Activated CD8-positive, alpha-beta T cell treated with anti-CD3 and anti-CD28 coated beads for 36 hours (primary cell): ENCODE data around the gene TNFRSF19. TPM values are rescaled to one million over a fixed set of nuclear protein-coding genes. Genes with fewer than 3 reads are reported as not detected.

ENCODE experiments used
- ATAC-seq: fragments of 200-7000 bp; cut with Tn5 transposase; one replicate; pipeline ENCODE4 v1.10.0; 2021; ENCODE audit warnings: mild to moderate bottlenecking, moderate library complexity
- CTCF ChIA-PET: fragments of 350-600 bp; sonication (Branson Sonifier 250); formaldehyde crosslinking; loops from one replicate; lab custom pipeline; 2021; ENCODE audit warnings: antibody characterized with exemption; lab: Charles Lee
- POLR2A ChIA-PET: fragments of 350-600 bp; sonication (Branson Sonifier 250); formaldehyde crosslinking; loops from one replicate; lab custom pipeline; 2021; ENCODE audit warnings: antibody characterized with exemption; lab: Charles Lee
- DNase-seq: peaks from one replicate; pipeline ENCODE4 v3.0.0-alpha.2; 2020
- H3K27ac Mint-ChIP-seq: one replicate; pipeline ENCODE4 v1.8.0; 2021; ENCODE audit warnings: mild to moderate bottlenecking, mixed read lengths
- H3K27me3 Mint-ChIP-seq: one replicate; pipeline ENCODE4 v1.8.0; 2021; ENCODE audit warnings: mixed read lengths
- H3K36me3 Mint-ChIP-seq: one replicate; pipeline ENCODE4 v1.8.0; 2021; ENCODE audit warnings: low read depth, mixed read lengths
- H3K4me1 Mint-ChIP-seq: one replicate; pipeline ENCODE4 v1.8.0; 2021; ENCODE audit warnings: low read depth, mixed read lengths
- H3K4me3 Mint-ChIP-seq: one replicate; pipeline ENCODE4 v1.8.0; 2021; ENCODE audit warnings: mild to moderate bottlenecking, moderate library complexity, mixed read lengths
- H3K9me3 Mint-ChIP-seq: one replicate; pipeline ENCODE4 v1.8.0; 2021; ENCODE audit warnings: mixed read lengths
- CTCF ChIP-seq: fragments of 200-600 bp; IDR thresholded peaks from one replicate; pipeline ENCODE4 v1.8.0; 2022; ENCODE audit warnings: antibody characterized with exemption, mild to moderate bottlenecking
- intact Hi-C: fragments of 100-400 bp; cut with micrococcal nuclease; formaldehyde crosslinking; loops from one replicate; pipeline ENCODE4 v1.10.0; 2022
- total RNA-seq, 2 experiments: library from RNA; stranded (reverse); gene quantifications; one replicate each; pipeline ENCODE4 v1.2.3, GENCODE V29; 2021

TNFRSF19 gene
- total RNA-seq, 2 experiments from 2014 or later, result not detected

- ChIA-PET POLR2A (no interaction called here), CTCF (no interaction called here)
- no peak for DNase-seq
- Mint-ChIP-seq H3K4me3 (no peak overlapping the region), H3K27me3 (peaks cover 18% of the 10 kb centered on the region), H3K9me3 (peaks cover 2% of the 10 kb centered on the region), H3K27ac (no peak overlapping the region), H3K4me1 (no peaks in the 10 kb centered on the region), H3K36me3 (no peaks in the 10 kb centered on the region)
- no peak for TF ChIP-seq CTCF
- ATAC-seq, result no peak
- intact Hi-C loops, result no loop called here
These were observed 18.0 kb upstream of the TNFRSF19 start for GRCh38 chr13:23552171-23552570.

- Mint-ChIP-seq H3K9me3 (peaks cover 2% of the 10 kb centered on the region), H3K27me3 (peaks cover 15% of the 10 kb centered on the region), H3K27ac (no peak overlapping the region), H3K4me3 (no peak overlapping the region), H3K4me1 (no peaks in the 10 kb centered on the region), H3K36me3 (no peaks in the 10 kb centered on the region)
- TF ChIP-seq CTCF, result no peak
- DNase-seq (no peak), ATAC-seq (no peak)
- ChIA-PET CTCF (no interaction called here), POLR2A (no interaction called here)
- intact Hi-C loops, result no loop called here
These were observed 17.6 kb upstream of the TNFRSF19 start for GRCh38 chr13:23552661-23553060.

- Mint-ChIP-seq H3K4me3 (no peak overlapping the region), H3K36me3 (no peaks in the 10 kb centered on the region), H3K4me1 (no peaks in the 10 kb centered on the region), H3K9me3 (peaks cover 2% of the 10 kb centered on the region), H3K27me3 (peaks cover 12% of the 10 kb centered on the region), H3K27ac (no peak overlapping the region)
- intact Hi-C loops, result no loop called here
- ChIA-PET CTCF (no interaction called here), POLR2A (no interaction called here)
- no peak for ATAC-seq
- no peak for TF ChIP-seq CTCF
- DNase-seq, result no peak
These were observed 16.2 kb upstream of the TNFRSF19 start for GRCh38 chr13:23554000-23554399.

GRCh38 chr13:23557043-23557442 lies 13.2 kb upstream of the TNFRSF19 start:
- intact Hi-C loops, result no loop called here
- H3K36me3 Mint-ChIP-seq, result no peaks in the 10 kb centered on the region
- POLR2A ChIA-PET, result no interaction called here

GRCh38 chr13:23557733-23558132 lies 12.5 kb upstream of the TNFRSF19 start:
- DNase-seq (no peak), ATAC-seq (no peak)
- H3K4me1 Mint-ChIP-seq, result no peaks in the 10 kb centered on the region
- no peak overlapping the region for H3K4me3 Mint-ChIP-seq
- intact Hi-C loops, result no loop called here
- ChIA-PET CTCF (no interaction called here), POLR2A (no interaction called here)
- no peaks in the 10 kb centered on the region for H3K9me3 Mint-ChIP-seq
- no peak overlapping the region for H3K27ac Mint-ChIP-seq
- no peak for TF ChIP-seq CTCF
- H3K27me3 Mint-ChIP-seq, result peaks cover 16% of the 10 kb centered on the region
- no peaks in the 10 kb centered on the region for H3K36me3 Mint-ChIP-seq

More at GRCh38 chr13:23557043-23557442, 13.2 kb upstream of the TNFRSF19 start:
- Mint-ChIP-seq H3K4me3 (no peak overlapping the region), H3K9me3 (no peaks in the 10 kb centered on the region), H3K4me1 (no peaks in the 10 kb centered on the region), H3K27ac (no peak overlapping the region), H3K27me3 (peaks cover 14% of the 10 kb centered on the region)
- no peak for DNase-seq
- TF ChIP-seq CTCF, result no peak
- CTCF ChIA-PET, result no interaction called here
- no peak for ATAC-seq
